Fibroblast of lung (primary cell): Measurements from ENCODE around the gene PALS2.

ENCODE experiments used
- CTCF ChIP-seq, 2 donors: IDR thresholded peaks in 1 of 2; conservative IDR thresholded peaks in 1 of 2; 1 replicate in 1 of 2; 2 replicates in 1 of 2; pipeline ENCODE4 v1.5.1; 2011 to 2012; ENCODE audit warnings: low read length in 2 of 2, control low read depth in 1 of 2, inconsistent platforms in 1 of 2, low read depth in 1 of 2, mild to moderate bottlenecking in 1 of 2
- EZH2 ChIP-seq: IDR thresholded peaks from 2 replicates; pipeline ENCODE4 v1.5.1; 2012; ENCODE audit warnings: low read length, control low read depth, mild to moderate bottlenecking; ENCODE audit errors: missing control alignments

- no peak for TF ChIP-seq CTCF (conservative IDR thresholded peaks at IDR 0.05 in 1 of 2, IDR thresholded peaks at IDR 0.05 in 1 of 2; ENCODE audit: low read depth in 1 of 2, low read length in 2 of 2)
- no peak for TF ChIP-seq EZH2
Observed at GRCh38 chr7:24572393-24572996, 757 bp upstream of the PALS2 start.
